PC-9 (cell line): ENCODE results near the gene ZFYVE27. TPM values are rescaled to one million over a fixed set of nuclear protein-coding genes. Genes with fewer than 3 reads are reported as not detected.

Source experiments
- BruUV-seq: library from RNA; stranded (reverse); fragments of 400-500 nt; replicated peaks from 2 replicates; lab custom pipeline; 2021; lab: Mats Ljungman, UMichigan
- CTCF ChIA-PET: fragments of 300-600 bp; sonication (Branson Sonifier 250); formaldehyde crosslinking; loops from one replicate; lab custom pipeline; 2022; ENCODE audit warnings: antibody characterized with exemption; lab: Charles Lee
- POLR2A ChIA-PET: fragments of 300-600 bp; sonication (Branson Sonifier 250); formaldehyde crosslinking; loops from one replicate; lab custom pipeline; 2022; ENCODE audit warnings: antibody characterized with exemption; ENCODE audit not compliant: unreplicated experiment; lab: Charles Lee
- DNase-seq, 2 experiments: peaks; one replicate each; pipeline versions ENCODE4 v3.0.0 to v3.0.0-alpha.2; 2015 to 2022; ENCODE audit warnings: mixed read lengths in 1 of 2
- H2AFZ ChIP-seq: fragments of 200-600 bp; sonication (generic); 2 replicates; pipeline ENCODE4 v1.8.1; 2017; ENCODE audit warnings: antibody characterized with exemption
- H3F3A ChIP-seq: fragments of 200-600 bp; sonication (generic); 2 replicates; pipeline ENCODE4 v1.8.1; 2017; ENCODE audit warnings: antibody characterized with exemption, mild to moderate bottlenecking, low read depth; ENCODE audit not compliant: insufficient read depth
- H3K27ac ChIP-seq: fragments of 200-600 bp; sonication (generic); 2 replicates; pipeline ENCODE4 v1.6.1; 2016; ENCODE audit warnings: mixed run types
- H3K27me3 ChIP-seq: fragments of 200-600 bp; sonication (generic); 2 replicates; pipeline ENCODE4 v1.6.1; 2016; ENCODE audit warnings: low read depth, mixed run types; ENCODE audit not compliant: insufficient read depth
- H3K36me3 ChIP-seq: fragments of 200-600 bp; sonication (generic); 2 replicates; pipeline ENCODE4 v1.6.1; 2016; ENCODE audit warnings: low read depth, mixed run types
- H3K4me1 ChIP-seq: fragments of 200-600 bp; sonication (generic); replicated peaks from 2 replicates; pipeline ENCODE4 v1.6.1; 2016; ENCODE audit warnings: mixed run types; ENCODE audit not compliant: insufficient read depth
- H3K4me2 ChIP-seq: fragments of 200-600 bp; sonication (generic); 2 replicates; pipeline ENCODE4 v1.6.1; 2017; ENCODE audit warnings: mixed run types
- H3K4me3 ChIP-seq: fragments of 200-600 bp; sonication (generic); 2 replicates; pipeline ENCODE4 v1.6.1; 2016; ENCODE audit warnings: mixed run types
- H3K79me2 ChIP-seq: fragments of 200-600 bp; sonication (generic); 2 replicates; pipeline ENCODE4 v1.6.1; 2017; ENCODE audit warnings: low read depth, mixed run types
- H3K9me2 ChIP-seq: fragments of 200-600 bp; sonication (generic); 2 replicates; pipeline ENCODE4 v1.8.1; 2017; ENCODE audit warnings: mild to moderate bottlenecking; ENCODE audit not compliant: insufficient read depth
- H3K9me3 ChIP-seq: fragments of 200-600 bp; sonication (generic); 2 replicates; pipeline ENCODE4 v1.8.1; 2016; ENCODE audit warnings: low read depth; ENCODE audit not compliant: insufficient read depth
- H4K20me1 ChIP-seq: fragments of 200-600 bp; sonication (generic); 2 replicates; pipeline ENCODE4 v1.8.1; 2017; ENCODE audit not compliant: insufficient read depth
- EZH2 ChIP-seq: fragments of 200-600 bp; sonication (generic); IDR thresholded peaks from 2 replicates; pipeline ENCODE4 v1.8.0; 2017; ENCODE audit warnings: antibody characterized with exemption, low read depth
- intact Hi-C: fragments of 100-400 bp; cut with micrococcal nuclease; formaldehyde crosslinking; loops from one replicate; pipeline ENCODE4 v1.10.0; 2022; ENCODE audit not compliant: unreplicated experiment
- total RNA-seq: library from RNA; stranded (reverse); gene quantifications from 2 replicates; pipeline ENCODE4 v1.2.3, GENCODE V29; 2021
- TF ChIP-seq, protein P1 (sequence below): fragments of 200-600 bp; sonication (generic); conservative IDR thresholded peaks from 2 replicates; pipeline ENCODE4 v1.6.1; 2017; ENCODE audit warnings: mixed run types, antibody characterized with exemption, mild to moderate bottlenecking, moderate library complexity

Gene ZFYVE27
- total RNA-seq, 1 experiment from 2014 or later = 21.6 TPM

DNA sequence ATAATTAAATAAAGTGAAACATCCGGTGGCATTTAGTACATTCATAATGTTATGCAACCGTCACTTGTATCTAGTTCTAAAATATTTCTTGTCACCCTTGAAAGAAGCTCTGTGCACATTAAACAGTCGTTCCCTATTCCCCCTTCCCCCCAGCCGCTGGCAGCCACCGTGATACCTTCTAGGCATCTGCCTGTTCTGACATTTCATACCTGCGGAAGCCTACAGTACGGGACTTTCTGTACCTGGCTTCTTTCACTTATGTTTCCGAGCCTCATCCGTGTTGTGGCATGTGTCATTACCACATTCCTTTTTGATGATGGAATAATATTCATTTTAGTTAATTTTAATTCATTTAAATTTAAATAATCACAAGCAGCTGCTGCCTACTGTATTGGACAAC, 48.8 kb downstream of the ZFYVE27 start:
- Histone ChIP-seq H3K9me2 (no peaks in the 10 kb centered on the region), H3K36me3 (no peaks in the 10 kb centered on the region), H2AFZ (no peak overlapping the region), H3K27ac (no peak overlapping the region), H3K9me3 (no peaks in the 10 kb centered on the region), H3K79me2 (no peaks in the 10 kb centered on the region), H3K4me3 (no peak overlapping the region), H3K4me1 (no peaks in the 10 kb centered on the region), H3K27me3 (no peaks in the 10 kb centered on the region), H3K4me2 (no peak overlapping the region), H4K20me1 (no peaks in the 10 kb centered on the region), H3F3A (no peaks in the 10 kb centered on the region)
- POLR2A ChIA-PET = no interaction called here
- intact Hi-C loops = no loop called here
- CTCF ChIA-PET = no interaction called here
- no peak for DNase-seq
- no TSS peak for BruUV-seq
- no peak for TF ChIP-seq EZH2
- TF ChIP-seq, protein P1, sequence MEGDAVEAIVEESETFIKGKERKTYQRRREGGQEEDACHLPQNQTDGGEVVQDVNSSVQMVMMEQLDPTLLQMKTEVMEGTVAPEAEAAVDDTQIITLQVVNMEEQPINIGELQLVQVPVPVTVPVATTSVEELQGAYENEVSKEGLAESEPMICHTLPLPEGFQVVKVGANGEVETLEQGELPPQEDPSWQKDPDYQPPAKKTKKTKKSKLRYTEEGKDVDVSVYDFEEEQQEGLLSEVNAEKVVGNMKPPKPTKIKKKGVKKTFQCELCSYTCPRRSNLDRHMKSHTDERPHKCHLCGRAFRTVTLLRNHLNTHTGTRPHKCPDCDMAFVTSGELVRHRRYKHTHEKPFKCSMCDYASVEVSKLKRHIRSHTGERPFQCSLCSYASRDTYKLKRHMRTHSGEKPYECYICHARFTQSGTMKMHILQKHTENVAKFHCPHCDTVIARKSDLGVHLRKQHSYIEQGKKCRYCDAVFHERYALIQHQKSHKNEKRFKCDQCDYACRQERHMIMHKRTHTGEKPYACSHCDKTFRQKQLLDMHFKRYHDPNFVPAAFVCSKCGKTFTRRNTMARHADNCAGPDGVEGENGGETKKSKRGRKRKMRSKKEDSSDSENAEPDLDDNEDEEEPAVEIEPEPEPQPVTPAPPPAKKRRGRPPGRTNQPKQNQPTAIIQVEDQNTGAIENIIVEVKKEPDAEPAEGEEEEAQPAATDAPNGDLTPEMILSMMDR = no peak

DNA sequence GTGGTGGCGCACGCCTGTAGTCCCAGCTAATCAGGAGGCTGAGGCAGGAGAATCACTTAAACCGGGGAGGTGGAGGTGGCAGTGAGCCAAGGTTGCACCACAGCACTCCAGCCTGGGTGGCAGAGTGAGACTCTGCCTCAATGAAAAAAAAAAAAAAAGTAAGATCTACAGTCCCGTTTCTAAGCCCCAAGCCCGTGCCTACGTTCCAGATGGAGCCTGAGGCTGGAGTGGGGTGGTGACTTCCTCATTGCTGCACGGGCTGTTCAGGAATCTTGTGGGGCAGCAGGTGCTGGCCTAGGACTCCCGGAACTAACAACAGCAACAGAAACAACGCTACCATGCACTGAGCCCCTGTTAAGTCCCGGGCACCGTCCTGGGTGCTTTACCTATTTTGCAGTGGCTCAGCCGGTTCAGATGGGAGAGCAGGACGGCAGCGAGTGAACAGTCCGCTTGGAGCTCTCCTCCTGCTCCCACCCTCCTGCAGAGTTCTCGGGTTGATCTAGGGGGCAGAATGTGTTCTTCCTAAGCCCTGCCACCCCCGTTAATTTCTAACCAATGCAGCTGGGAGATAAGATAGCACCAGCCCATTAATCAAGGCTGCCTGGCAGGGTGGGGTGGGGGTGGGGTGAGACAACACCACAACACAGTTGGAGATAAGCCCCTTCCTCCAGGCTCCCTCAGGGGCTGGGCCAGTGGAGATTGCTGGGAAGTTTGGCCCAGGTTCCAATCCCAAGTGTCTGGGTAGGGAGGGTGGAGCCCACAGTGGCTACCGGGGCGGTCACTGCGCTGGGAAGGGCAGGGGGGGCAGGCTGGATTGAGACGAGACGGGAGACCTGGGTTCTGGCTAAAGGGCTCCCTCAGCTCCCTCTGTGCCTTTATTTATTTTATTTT, 51.9 kb downstream of the ZFYVE27 start:
- intact Hi-C loops = no loop called here
- Histone ChIP-seq H3F3A (no peaks in the 10 kb centered on the region), H3K27ac (no peak overlapping the region), H3K27me3 (no peaks in the 10 kb centered on the region), H3K4me1 (no peaks in the 10 kb centered on the region), H3K9me2 (no peaks in the 10 kb centered on the region), H3K36me3 (no peaks in the 10 kb centered on the region), H3K9me3 (no peaks in the 10 kb centered on the region), H3K4me2 (no peak overlapping the region), H4K20me1 (no peaks in the 10 kb centered on the region), H2AFZ (no peak overlapping the region), H3K79me2 (no peaks in the 10 kb centered on the region), H3K4me3 (no peak overlapping the region)
- ChIA-PET CTCF (no interaction called here), POLR2A (no interaction called here)
- BruUV-seq = no TSS peak
- DNase-seq = peak in 1 of 2 experiments; percentile 22
- TF ChIP-seq, protein P1 = no peak
- TF ChIP-seq EZH2 = no peak

DNA sequence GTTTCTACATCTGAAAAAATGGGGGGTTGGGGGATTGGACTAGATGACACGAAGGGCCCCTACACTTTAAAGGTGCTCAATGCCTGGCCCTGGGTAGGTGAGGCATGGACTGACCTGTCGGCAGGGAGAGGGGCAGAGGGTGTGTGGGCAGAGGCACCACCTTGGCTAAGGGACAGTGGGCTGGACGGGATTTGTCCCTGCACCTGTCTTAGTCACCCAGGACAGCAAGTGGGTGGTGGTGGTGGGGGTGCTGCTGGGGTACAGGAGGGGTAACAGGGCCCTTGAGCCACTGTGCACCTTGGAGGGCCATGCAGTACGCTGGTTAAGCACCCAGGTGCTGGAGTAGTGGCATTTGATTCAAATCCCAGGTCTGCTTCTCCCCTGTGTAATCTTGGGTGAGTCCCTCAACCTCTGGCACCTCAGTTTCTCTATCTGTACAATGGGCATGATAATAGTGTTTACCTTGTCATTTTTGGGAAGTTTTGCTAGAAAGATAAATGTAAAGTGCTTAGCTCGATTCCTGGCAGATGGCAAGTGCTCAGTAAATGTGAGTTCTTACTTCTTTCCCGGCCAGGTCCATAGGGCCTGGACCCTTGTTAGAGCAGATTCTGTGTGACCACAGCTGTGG, 53.0 kb downstream of the ZFYVE27 start:
- CTCF ChIA-PET = interaction anchor here (1.1 kb wide), 1 partner anchor 80 kb away, joined by 4 read pairs; no protein-coding TSS in a partner anchor
- H3K36me3 ChIP-seq = no peaks in the 10 kb centered on the region
- H3K9me2 ChIP-seq = no peaks in the 10 kb centered on the region
- H3K4me1 ChIP-seq = no peaks in the 10 kb centered on the region
- no peak for DNase-seq
- POLR2A ChIA-PET = no interaction called here
- no peak overlapping the region for H3K4me2 ChIP-seq
- H3F3A ChIP-seq = no peaks in the 10 kb centered on the region
- H2AFZ ChIP-seq = no peak overlapping the region
- no peaks in the 10 kb centered on the region for H4K20me1 ChIP-seq
- intact Hi-C loops = loop anchor here (10.0 kb wide), 1 partner anchor 255 kb away; no protein-coding TSS in a partner anchor
- H3K9me3 ChIP-seq = no peaks in the 10 kb centered on the region
- no peaks in the 10 kb centered on the region for H3K79me2 ChIP-seq
- no peak overlapping the region for H3K27ac ChIP-seq
- H3K27me3 ChIP-seq = no peaks in the 10 kb centered on the region
- H3K4me3 ChIP-seq = no peak overlapping the region
- no TSS peak for BruUV-seq
- no peak for TF ChIP-seq EZH2
- TF ChIP-seq, protein P1 = no peak
